GM19467 (cell line): ENCODE data around the gene PTPRD.

Experiments used
- ATAC-seq: cut with Tn5 transposase; IDR thresholded peaks from one replicate; pipeline ENCODE4 v1.9.1; 2021; ENCODE audit warnings: mild to moderate bottlenecking, moderate library complexity; ENCODE audit not compliant: unreplicated experiment

PTPRD gene

GRCh38 chr9:9223175-9223574, 1389.6 kb downstream of the PTPRD start:
- no peak for ATAC-seq

- ATAC-seq = no peak
These were observed 1390.1 kb downstream of the PTPRD start for GRCh38 chr9:9222730-9223129.

GRCh38 chr9:9216934-9217333, 1395.9 kb downstream of the PTPRD start:
- no peak for ATAC-seq

- ATAC-seq = no peak
These were observed 1397.8 kb downstream of the PTPRD start for GRCh38 chr9:9215050-9215449.

- ATAC-seq = no peak
These were observed 1398.7 kb downstream of the PTPRD start for GRCh38 chr9:9214066-9214465.

GRCh38 chr9:9212963-9213362, 1399.8 kb downstream of the PTPRD start:
- ATAC-seq = no peak

GRCh38 chr9:9202276-9202675, 1410.5 kb downstream of the PTPRD start:
- no peak for ATAC-seq

- ATAC-seq = no peak
These were observed 1426.7 kb downstream of the PTPRD start for GRCh38 chr9:9186086-9186485.

GRCh38 chr9:9182431-9182830, 1430.4 kb downstream of the PTPRD start:
- no peak for ATAC-seq

GRCh38 chr9:9177081-9177480, 1435.7 kb downstream of the PTPRD start:
- ATAC-seq = no peak

- ATAC-seq = no peak
These were observed 1438.4 kb downstream of the PTPRD start for GRCh38 chr9:9174358-9174757.

- no peak for ATAC-seq
These were observed 1439.5 kb downstream of the PTPRD start for GRCh38 chr9:9173264-9173663.

- ATAC-seq = no peak
These were observed 1442.2 kb downstream of the PTPRD start for GRCh38 chr9:9170439-9171134.

GRCh38 chr9:9142001-9142400, 1470.8 kb downstream of the PTPRD start:
- no peak for ATAC-seq

GRCh38 chr9:9133526-9133925, 1479.3 kb downstream of the PTPRD start:
- ATAC-seq = no peak

- ATAC-seq = no peak
These were observed 1488.2 kb downstream of the PTPRD start for GRCh38 chr9:9124616-9125015.

GRCh38 chr9:9122230-9122875, 1490.4 kb downstream of the PTPRD start:
- ATAC-seq = no peak

- no peak for ATAC-seq
These were observed 1494.9 kb downstream of the PTPRD start for GRCh38 chr9:9117866-9118265.

- ATAC-seq = no peak
These were observed 1500.6 kb downstream of the PTPRD start for GRCh38 chr9:9112001-9112720.

GRCh38 chr9:9108641-9109040, 1504.2 kb downstream of the PTPRD start:
- no peak for ATAC-seq

- ATAC-seq = no peak
These were observed 1510.5 kb downstream of the PTPRD start for GRCh38 chr9:9102295-9102694.

- no peak for ATAC-seq
These were observed 1512.7 kb downstream of the PTPRD start for GRCh38 chr9:9100070-9100469.
